ENCODE data around the gene ATP8B3.

The ATP8B3 gene

DNA sequence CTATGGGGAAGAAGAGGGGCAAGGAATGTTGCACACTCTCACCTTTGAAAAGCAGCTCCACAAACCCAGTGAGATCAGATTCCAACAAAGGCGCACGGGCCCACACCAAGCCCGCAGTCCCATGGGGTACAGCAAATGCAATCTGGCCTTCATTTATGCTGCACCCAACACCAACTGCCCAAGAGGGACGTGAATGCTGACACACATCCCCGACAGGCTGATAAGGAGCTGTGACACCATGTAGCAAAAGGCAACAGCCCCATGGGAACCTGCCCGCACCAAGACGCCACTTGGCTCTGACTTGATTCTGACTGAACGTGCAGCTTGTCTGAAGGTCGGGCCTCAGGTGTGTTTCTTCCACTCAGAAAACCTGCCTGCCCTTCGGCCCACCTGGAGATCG is 18.9 kb upstream of the ATP8B3 start:
- DNase-seq, result no peak

DNA sequence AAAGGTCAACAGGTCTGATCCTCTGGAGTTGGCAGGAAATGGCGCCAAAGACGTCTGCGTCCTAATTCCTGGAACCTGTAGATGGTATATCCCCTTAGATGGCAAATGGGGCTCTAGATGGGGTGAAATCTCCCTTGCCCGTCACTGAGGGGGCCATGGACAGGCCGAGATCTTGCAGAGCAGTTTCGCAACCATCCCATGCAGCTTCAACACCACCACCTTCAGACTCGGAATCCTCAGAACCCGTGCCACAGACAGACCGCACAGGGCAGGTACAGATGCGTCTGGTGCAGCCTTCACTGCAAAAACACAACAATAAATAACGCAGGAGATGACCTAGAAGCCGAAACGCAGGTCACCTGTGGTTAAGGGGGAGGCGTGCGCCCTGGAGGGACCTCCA is 18.5 kb upstream of the ATP8B3 start:
- no peak for DNase-seq

DNA sequence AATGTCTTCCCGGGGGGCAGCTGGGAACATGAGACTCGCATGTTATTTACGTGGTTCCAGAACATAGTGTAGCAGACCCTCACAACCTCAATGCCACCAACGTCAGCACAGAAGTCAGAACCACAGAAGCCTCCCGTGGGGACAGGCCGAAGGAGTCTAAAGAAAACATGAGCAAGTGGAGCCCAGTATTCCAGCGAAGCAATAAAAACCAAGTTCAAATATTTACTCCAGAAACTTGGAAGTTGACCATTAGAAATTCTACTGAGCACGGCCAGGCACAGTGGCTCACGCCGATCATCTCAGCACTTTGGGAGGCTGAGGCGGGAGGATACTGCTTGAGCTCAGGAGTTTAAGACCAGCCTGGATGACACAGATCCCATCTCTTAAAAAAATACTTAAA is 17.9 kb upstream of the ATP8B3 start:
- DNase-seq, result no peak

DNA sequence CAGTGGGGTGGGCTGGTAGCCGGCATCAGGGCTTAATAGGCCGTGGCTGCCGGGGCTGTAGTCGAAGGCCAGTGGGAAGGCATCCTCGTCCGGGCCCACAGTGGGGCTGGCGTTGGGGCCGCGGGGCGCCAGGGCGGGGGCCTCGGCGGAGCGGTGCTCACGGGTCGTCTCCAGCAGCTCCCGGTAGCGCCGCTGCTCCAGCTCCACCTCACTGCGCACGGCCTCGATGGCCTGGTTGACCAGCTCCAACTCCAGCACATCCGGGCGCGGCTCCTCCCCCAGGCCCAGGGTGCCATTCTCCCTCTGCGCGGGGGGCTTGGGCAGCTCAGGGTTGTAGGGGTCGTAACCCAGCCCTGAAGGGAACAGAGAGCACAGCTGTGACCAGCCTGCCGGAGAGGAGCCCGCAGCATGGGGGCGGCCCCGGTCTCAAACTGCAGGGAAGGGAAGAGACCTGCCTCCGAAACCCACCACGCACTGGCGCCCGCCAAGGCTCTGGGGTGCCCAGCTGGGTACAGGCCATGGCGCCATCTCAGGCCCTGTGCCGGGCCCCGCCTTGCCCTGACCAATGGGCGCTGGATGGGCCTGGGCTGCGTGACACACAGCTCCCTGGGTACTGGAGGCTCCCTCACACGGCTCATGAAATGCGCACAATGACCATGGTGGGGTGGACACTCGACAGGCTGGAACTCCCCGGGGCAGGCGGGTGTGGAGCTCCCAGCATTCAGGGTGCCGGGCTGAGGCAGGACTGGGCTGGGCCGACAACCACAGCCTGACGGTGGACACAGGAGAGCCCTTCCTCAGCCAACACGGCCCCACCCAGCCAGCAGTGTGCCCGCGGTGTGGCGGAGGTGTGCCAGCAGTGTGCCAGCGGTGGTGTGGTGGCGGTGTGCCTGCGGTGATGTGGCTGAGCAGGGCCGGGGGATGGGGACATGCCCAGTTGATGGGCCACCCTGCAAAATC is 16.5 kb upstream of the ATP8B3 start:
- DNase-seq, result no peak

DNA sequence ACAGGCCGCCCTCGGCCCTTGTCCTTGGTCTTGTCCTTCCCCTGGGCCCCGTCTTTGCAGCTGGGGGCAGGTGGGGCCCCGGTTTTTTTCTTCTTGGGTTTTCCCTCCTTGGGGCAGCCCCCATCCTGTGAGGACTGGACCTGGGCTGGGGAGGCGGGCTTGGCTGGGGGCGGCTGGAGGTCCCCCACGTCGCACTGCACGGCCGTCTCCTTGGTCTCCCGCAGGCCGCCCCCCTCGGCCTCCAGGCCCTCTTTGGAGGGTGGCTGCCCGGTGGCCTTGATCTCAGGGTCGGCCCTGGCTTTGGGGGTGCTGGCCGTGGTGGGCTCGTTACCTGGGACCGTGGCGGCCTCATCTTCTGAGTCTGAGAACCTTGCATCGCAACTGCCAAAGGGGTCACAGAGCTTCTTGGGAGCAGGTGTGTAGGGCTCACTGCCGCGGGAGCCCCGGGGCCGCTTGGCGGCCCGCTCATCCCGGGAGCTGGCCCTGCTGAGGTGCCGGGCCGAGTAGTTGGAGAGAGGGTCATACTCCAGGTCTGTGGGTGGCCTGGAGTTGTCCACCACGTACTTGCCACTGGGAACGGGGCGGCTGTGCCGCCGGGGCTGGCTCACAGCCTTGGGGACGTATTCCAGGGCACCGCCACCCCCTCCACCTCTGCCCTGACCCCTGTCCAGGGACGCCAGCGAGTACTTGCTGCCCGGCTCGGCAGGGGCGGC is 15.6 kb upstream of the ATP8B3 start:
- DNase-seq, result no peak

DNA sequence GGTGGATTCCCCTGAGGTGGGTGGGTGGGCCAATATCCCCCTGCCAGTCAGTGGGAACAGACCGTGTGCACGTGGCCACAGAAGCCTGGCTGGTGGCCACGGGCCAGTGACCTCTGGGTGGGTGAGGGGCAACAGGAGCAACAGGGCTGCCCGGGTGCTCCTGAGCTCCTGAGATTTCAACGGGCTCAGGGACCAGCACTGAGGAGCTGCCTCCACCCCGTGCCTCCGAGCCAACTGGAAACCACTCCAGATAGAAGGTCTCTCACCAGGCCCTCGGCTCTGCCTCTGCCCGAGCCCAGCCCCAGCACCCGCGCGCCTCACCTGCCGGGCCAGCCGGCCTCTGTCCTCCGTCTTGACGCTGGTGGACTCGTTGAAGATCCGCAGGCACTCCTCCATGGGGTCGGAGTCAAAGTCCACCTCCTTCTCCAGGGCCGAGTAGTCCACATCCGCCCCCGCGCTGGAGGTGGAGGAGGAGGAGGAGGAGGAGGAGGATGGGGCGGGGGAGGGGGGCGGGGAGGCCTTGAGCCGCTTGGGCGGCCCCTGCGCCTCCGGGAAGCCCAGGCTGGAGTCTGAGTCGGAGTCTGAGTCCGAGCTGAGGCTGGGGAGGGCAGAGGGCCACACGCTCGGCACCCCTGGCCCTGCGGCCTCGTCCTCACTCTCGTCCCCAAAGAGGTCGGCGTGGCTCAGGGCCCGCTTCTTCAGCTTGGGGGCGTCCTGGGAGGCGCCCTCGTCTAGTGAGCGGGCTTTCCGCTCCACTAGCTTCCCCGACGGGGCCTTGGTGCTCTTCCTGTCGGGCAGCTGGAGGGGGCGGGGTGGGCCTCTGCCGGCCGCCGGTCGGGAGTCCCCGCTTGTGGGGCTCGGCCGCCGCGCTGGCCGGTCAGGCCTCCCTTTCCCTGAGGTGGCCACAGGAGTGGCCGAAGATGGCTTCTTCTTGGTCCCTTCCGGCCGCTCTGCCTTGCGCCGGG is 14.8 kb upstream of the ATP8B3 start:
- no peak for DNase-seq

DNA sequence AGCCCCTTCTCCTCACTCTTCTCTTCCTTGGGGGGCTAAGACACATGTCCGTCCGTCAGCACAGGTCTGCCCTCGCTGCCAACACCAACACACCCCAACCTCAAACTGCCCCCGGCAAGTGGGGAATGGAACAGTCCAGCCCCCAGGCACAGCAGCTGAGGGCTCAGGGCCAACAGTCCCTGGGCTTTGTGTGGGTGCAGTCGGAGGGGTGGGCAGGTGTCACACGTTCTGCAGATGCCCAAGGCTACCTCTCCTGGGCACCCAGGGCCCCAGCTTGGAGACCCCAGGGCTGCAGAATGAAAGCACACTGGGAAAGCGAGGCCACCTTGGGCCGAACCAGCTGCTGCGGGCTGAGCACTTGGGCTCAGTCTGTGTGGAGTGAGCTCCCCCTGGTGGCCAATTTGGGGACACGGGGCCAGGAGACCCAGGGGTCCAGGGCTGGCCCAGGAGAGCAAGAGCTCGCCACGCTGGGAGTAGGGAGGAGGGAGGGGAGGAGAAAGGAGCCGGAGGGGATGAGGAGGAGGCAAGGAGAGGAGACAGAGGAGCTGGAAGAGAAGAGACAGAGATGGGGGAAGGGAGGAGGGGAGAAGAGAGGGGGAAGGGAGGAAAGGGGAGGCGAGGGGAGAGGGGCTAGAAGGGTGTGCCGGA is 14.0 kb upstream of the ATP8B3 start:
- DNase-seq, result peak; percentile 62

DNA sequence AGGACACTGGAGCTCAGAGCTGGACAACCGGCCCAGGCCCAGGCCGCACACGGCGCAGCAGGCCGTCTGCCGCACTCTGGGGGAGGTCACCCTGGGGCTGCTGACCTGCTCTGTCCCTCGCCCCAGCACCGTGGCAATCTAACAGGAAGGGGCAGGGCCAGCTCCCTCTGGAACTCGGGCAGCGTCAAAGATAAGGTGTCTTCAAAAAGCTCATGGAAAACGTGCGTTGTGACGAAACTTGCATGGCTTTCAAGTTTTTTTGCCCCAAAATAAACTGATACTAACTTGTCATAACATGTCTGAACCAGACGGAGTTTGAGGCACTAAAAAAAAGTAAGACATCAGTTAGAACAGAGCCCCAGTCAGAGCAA is 12.2 kb upstream of the ATP8B3 start:
- no peak for DNase-seq

DNA sequence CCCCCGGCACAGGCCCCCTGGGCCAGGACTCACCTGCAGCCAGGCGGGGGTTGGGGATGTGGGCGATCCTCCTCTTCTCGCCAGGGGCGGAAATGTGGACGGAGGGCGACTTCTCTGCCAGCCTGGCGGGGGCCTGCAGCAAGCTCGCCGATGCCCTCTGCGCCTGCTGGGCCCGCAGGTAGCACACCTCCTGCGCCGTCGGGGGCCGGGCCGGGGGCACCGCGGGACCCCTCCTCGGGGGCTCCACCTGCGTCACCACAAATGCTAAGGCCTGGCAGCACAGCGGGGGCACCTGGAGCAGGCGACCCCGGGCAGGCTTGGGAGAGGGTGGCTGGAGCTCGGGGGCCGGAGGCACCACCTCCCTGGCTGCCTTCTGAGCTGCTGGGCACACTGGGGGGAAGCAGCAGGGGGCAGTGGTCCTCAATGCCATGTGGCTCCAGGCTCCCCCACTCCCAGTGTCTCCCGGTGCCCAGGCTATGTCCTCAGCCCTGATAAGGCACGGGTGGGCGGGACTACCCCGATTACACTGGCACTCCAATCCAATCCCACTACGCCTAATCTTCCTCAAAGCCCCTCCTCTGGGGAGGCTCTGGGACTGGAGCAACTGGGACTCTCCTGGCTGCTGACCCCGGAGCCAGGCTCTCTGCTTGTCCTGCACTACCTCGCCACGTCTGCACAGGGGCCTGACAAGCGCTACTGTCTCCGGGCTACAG is 11.6 kb upstream of the ATP8B3 start:
- DNase-seq, result no peak

DNA sequence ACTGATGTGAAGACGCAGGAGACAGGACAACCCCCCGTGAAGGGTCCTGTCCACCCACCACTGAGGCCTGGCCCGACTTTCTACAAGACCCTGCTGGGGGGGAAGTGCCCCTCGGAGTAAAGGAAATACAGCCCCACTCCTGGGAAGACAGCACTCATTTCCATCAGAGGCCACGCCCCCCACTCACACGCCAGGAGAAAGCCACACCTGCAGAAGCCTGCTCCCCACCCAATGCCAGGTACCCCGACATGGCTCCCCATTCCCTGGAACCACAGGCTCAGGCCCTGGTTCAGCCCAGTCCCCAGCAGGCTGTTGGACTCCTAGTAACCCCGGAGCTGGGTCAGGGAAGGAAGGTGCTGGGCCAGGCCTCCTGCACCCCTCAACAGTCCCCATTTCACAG is 10.9 kb upstream of the ATP8B3 start:
- DNase-seq, result no peak

DNA sequence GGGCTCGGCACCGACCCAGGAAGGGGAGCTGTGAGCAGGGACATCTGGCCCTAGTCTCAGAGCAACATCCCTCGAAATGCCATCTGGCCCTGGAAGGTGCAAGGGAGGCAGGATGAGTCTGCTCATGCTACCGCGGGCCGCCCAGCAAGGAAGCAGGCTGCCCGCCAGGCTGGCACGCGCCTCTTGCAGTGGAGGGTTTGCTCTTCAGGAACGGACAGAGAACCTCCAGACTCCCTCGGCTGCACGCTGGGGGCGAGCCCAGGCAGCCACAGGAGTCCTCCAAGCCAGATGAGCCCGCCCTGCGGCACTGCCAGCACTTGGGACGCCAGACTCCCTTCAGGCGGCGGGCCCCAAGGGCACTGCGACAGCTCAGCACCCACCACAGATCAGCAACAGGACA is 10.1 kb upstream of the ATP8B3 start:
- no peak for DNase-seq

DNA sequence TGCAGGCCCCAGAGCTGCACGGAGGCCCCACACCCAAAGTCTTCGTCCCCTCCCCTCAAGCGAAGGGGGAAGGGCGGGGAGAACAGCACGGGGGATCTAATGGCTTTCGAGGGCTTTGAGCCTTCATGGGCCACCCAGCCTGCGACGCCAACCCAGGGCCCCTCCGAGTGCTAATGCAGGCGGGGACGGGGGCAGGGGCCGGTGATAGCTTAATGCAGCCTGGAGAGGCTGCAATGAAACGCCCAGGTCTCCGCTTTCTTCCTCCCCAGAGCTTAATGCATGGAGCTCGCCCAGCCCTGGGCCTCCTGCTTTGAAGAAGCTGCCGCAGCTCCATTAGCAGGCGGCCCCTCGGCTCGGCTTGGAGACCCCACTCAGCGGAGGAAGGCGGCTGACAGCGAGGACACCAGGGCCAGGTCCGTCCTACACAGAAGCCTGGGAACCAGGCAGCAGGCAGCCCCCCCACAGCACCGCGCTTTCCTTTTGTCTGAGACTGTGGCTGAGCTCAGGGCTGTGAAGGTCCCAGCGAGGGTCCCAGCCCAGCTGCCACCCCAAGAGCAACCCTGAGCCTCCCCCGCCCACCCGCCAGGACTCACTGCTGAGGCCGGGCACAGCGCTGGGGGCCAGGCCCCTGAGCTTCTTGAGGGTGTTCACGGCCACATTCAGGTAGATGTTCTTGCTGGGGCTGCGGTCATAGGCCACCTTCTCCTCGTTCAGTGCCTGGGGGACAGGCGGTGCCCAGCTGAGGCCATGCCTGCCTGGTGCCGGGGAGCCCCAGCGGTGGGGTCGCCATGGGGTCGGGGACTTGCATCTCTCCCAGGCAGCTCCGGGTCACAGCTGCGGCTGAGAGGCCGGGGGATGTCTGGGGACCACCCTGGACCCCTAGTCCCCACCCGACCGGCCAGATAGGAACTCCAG is 7.5 kb upstream of the ATP8B3 start:
- DNase-seq, result no peak

DNA sequence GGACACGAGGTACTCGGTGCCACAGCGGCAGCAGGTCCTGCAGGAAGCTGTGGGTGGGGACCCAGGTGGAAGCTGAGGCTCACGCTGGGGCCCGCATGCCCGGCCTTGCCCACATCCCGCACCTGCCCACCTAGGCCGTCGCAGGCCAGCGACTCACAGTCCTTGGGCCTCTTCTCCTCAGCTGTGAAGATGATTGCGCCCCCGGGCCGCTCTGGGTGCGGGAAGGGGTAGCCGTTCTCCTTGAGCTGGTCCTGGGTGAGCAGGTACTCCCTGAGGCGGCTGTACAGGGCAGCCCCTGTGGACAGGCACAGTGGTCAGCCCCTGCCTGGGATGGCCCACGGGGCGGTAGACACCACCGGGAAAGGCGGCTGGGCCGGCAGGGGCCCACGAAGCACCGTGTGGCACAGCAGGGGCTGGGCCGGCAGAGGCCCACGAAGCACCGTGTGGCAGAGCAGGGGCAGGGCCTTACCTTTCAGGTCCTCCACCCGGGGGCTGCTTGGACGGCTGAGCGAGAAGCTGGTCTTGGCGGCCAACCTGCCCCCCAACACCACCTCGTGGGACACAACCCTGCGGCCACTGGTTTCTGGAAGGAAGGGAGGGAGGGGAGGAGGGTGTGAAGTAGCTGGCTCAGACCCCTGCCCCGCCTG is 6.6 kb upstream of the ATP8B3 start:
- DNase-seq, result no peak

DNA sequence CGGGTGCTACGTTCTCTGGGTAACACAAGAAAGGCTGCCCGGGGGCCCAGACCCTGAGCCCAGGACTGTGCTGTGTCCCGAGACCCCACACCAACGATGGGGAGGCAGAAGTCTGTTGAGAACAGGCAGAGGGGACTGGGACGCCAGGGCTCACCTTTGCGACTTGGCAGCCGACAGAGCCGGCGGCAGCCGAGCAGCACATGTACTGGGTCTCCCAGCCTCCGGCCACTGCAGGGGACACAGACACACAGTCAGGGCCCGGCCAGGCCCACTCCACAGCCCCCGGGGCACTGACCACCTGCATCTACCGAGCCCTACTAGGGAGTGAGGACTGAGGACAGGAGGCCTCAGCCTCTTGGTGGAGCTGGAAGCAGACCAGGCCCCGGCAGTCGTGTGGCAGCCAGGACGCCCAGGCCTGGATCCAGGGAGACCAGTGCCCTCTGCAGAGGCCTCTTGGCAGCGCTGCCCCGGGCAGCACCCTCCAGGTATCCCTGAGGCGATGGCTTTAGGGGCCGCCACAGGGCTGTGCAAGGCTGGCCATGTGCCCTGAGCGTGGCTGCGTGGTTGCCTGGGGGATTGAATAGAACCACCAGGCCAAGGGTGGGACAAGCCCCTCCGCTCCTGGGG is 5.6 kb upstream of the ATP8B3 start:
- DNase-seq, result no peak

DNA sequence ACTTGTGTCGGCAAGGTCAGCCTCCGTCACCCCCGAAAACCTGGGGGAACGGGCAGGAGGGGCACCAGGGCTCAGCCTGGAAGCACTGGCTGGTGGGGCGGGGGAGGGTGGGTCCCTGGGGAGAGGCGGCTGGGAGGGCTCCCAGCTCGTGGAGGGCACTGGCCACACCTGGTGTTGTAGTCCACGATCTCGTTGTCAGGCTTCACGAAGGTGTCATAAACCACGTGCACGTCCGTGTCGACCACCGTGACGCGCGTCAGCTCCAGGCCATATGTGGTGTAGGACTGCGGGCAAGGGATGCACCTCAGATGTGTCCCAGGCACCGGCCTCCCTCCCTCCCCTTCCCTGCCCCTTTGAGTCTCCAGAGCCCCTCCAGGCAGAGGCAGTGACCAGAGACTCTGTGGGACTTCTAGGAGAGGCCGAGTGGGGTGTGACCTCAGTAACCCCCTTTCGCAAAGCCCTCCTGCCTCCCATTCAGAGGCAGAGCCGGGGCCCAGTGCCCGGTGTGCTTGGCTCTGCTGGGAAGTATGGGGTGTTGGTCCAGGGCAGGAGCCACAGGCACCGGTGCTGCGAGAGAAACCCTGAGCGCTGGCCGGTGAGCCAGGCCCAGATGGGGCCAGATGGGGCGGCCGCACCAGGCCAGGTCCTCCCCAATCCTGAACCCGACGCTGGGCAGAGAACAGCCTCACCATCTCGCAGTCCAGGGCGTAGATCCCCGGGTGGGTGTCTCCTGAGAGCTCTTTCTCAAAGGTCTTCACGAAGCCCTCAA is 4.6 kb upstream of the ATP8B3 start:
- DNase-seq, result no peak

DNA sequence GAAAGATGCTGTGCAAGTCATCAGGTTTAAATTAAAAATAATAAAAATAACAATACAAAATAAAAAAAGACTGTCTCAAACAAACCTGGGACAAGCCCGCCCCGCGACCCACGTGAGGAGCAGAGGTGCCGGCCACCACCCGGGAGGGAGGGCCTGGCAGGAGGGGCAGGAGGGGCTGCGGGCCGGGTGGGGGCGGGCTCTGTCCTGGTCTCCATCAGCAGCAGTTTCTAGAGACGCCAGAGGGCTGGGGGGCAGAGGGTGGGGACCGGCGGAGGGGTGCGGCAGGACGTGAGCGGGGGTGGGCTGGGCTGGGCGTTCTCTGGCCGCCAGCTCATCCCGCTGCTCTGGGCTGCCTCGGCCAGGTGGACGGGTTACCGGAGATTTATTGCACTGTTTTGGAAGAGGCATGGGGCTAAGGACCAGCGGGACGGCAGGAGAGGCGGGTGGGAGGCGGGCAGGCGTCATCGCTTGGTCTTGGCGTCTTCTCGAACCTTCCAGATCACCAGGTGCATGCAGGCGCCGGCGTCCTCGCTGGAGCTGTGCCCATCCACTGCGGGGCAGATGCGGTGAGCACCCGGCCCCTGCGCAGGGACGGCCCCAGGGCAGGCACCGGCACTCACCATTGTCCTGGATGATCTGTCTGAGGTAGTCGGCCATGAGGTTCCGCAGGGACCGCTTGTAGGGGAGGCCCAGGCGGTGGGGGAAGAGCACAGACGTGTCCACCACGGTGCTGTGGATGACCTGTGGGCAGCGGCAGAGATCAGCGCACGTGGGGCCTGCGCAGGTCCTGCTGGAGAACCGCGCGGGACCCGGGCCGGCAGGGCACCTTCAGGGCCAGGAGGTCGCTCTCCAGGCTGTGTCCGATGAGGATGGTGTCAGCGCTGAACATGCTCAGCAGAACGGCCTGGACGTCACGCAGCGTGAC is 3.8 kb upstream of the ATP8B3 start:
- no peak for DNase-seq

DNA sequence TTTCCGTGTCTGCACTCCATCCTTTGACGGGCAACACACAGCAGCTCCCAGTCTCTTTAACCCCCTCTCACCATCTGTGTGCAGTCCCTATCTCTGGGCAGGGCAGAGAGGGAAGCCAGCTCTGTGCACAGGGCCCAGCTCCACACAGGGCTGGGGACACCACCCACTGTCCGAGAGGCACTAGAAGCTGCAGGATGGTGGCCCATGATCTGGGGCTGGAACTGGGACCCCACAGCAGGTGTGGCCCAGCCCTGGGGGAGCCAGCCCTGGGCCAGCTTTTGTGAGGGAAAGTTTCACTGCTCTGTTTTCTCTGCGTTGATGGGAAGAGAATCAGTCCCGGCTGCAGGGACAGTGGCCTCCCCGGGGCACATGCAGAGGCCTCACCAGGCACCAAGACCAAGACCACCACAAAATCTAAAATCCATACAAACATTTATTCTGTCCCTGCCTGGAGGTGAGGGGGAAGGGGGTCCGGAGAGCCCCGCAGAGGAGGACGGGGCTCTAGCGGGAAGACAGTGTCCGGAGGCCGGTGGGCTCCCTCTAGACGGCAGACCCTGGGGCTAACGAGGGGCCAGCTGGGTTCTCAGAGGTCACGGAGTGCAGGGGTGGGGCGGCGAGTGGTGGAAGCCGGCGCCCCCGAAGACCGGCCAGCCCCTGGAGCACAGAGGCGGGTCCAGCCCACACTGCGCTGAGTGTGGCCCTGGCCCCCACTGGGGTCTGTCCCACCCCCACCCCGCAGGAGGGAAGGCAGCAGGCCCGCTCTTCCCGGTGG is 2.9 kb upstream of the ATP8B3 start:
- no peak for DNase-seq

Measured in fibroblast of skin of right biceps (primary cell).